ENCODE results near the gene SHBG.
"Not testable (repeated sequence)": the region's sequence is repeated elsewhere in the genome, so short reads cannot be mapped to it uniquely, and the experiment has no call there.

The SHBG gene

DNA sequence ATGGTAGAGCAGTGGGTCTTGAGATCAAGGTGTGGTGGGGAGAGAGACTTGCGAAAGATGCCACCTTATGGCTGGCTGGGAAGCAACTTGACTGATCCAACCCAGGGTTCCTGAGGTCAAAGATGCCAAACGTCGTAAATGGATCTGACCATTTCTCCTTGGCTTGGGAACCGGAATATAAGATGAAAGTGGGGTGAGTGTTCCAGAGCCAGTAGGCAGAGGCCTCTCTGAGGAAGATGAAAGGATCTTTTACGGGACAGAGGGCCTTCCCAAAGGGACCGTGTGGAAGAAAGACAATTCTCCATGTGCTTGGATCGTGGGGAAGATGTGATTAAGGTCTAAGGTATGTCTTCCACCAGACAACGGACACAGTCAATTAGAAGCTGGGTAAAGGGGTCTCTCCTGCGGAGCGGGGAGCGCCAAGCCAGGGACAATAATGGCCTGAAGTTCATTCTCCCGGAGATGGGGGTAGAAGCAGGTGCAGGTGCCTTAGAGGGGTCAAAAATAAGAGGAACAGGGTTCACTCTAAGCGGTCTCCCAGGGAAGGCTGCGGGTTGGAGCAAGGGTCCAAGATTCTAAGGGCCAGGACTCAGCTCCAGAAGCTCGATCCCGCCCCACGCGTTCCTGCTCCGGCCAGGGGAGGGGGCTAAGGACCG, 16.0 kb upstream of the SHBG start:
- no peak for DNase-seq

DNA sequence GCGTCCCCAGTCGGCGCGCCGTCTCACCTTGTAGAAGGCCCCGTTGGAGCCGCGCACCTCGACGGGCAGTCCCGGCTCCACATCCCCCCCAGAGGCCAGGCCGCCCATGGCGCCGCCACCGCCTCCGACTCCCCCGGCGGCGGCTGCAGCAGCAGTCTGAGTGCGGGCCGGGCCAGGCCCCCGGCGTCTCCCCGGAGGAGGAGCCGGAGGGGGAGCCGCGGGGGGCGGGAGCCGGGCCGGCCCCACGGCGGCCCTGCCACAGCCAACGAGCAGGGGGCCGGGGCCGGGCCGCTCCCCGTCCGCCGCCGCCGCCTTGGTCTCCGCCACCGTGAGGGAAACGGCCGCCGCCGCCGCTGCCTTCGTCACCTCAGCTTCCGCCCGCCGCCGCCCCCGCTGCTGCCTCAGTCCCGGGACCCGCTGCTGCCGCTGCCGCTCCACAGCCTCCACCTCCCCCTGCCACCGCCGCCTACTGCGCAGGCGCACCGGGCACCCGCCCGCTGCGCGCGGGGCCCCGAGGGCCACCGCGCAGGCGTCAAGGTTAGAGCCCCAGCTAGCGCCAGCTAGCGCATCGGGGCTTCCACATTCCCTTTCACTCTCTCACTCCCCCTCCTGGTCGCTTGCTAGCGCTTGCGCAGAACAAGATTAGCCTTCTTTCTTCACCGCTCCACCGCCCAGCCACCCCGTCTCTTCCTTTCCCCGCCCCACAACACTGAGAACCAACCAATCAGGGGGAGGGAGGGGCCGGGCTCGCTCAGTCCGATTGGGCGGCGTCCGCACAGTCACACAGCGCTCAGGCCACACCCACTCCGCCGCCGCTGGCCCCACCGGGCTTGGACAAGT, 15.3 kb upstream of the SHBG start, which contains the start of gene FXR2:
TSS of gene FXR2 (minus strand) at position 473 of the 840 bp plus-strand sequence. CDS start at position 108, 365 bp downstream.
- peak; percentile 100 for DNase-seq

DNA sequence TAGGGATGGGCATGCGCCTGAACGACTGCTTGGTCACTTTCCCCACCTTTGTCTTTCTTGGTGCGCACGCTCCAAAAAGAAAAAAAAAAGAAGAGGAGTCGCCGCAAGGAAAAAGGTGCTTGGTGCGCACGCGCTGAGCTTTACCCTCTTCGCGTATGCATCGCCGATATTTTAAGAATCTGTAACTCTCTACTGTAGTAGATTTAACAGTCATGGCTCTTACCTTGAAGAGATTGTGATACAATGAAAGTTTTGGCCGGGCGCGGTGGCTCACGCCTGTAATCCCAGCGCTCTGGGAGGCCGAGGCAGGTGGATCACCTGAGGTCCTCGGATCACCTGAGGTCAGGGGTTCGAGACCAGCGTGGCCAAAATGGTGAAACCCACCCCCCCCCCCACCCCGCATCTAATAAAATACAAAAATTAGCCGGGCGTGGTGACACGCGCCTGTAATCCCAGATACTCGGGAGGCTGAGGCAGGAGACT, 14.6 kb upstream of the SHBG start:
- no peak for DNase-seq

DNA sequence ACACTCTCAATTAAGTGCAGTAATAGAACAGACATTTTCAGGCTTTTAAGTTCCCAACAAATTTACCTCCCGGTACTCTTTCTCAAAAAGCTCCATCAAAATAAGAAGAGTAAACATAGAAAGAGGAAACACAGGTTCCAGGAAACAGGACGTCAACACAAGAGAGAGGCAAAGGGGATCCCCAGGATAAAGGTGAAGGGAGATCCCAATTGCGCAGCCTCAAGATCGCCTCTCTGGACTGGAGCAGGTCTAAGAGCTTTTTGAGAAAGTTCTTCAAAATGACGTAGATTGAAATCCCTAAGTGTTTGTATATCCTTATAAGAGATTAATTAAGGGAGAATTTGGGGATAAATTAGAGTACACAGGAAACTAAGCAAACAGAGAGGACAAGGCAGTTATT, 11.3 kb upstream of the SHBG start:
- DNase-seq, result no peak

DNA sequence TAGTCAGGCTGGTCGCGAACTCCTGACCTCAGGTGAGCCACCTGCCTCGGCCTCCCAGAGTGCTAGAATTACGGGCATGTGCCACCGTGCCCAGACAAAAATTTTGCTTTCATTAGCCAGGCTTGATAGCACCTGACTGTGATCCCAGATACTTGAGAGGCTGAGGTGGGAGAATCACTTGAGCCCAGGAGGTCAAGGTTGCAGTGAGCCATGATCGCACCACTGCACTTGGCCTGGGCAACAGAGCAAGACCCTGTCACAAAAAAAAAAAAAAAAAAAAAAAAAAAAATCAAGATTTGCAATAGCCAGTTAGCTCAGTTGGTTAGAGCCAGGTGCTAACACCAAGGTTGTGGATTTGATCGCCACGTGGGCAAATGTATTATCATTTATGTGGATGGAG, 9.1 kb upstream of the SHBG start:
- DNase-seq, result no peak

DNA sequence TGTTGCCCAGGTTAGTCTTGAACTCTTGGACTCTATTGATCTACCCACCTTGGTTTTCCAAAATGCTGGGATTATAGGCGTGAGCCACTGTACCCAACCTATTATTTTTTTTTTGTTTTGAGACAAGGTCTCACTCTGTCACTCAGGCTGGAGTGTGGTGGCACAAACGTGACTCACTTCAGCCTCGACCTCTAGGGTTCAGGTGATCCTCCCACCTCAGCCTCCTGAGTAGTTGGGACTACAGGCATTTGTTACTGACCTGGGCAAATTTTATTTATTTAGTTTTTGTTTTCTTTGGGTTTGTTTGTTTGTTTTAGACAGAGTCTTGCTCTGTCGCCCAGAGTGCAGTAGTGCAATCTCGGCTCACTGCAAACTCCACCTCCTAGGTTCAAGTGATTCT, 6.3 kb upstream of the SHBG start:
- DNase-seq, result no peak

DNA sequence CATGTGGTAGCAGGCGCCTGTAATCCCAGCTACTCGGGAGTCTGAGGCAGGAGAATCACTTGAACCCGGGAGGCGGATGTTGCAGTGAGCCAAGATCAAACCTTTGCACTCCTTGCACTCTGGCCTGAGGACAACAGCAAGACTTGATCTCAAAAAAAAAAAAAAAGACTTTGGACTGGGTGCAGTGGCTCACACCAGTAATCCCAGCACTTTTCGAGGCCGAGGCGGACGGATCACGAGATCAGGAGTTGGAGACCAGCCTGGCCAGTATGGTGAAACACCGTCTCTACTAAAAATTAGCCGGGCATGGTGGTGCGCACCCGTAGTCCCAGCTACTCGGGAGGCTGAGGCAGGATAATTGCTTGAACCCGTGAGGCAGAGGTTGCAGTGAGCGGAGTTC, 4.2 kb upstream of the SHBG start:
- not testable (repeated sequence) for DNase-seq

DNA sequence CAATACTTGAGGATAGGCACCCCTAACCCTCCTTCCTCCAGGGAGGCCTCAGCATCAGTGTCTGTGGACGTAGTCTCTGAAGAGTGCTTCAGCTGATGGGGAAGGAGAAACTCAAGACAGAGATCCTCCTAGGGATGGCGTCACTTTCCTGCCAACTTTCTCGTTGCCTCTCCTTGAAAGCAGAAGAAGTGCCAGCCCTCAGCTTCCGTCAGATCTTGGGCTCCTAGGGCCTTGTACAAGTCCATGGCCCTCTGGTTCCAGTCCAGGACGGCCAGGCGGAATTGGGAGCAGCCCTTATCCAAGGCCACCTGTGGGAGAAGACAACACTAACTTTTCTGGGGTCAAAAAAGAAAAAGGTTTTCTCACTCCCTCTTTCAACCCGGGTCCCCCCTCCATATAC, 3.6 kb upstream of the SHBG start:
- DNase-seq, result peak; percentile 88

DNA sequence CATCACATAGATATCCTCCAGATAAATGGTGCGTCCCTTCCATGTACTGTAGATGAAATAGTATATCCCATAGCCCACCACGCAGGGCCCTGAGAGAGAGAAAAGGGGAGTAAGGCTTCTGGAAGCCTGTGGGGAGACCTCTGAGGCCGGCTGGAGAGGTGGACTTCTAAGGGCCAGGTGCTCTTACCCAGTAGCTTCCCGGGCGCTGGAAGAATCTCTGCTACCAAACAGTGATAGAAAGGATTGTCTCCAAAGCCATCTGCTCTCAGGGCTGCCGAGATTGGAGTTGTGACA, 3.0 kb upstream of the SHBG start:
- no peak for DNase-seq

DNA sequence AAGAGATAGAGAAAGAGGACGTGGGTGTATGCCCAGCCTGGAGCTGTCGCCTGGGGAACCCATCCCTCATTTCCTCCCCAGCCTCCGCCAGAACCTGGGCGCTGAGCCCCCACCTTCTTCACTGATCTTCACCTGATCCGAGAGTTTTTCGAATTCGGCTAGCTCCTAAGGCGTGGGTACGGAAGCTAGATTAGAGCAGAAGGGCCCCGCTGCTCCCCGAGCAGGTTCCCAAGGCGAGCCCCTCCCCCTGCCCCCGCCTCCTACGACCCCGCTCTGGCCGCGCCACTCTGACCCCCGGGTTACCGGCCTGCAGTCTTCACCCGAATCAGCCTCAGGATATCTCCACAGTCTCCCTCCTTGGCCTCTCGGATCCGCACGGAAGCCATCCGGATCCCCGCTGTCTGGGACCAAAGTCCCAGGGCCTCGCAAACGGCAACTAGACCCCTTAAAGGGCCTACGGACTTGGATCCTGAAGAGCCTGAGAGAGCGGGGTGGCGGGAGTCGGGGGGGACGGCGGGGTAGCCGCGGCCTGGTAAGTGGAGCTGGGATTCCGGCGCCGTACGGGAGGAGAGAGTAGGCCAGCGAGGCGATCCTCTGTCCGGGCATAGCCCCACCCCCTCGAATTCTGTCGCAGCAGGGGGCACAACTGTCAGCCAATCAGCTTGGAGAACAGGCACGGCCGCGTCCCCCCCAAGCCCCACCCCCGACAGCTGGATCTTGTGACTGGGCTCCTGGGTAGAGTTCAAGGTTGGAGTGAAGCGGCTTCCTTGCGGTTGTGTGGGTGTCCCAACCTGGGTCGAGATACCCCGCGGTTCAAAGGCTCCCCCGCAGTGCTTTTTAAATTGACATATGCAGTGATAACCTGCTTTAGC, 2.4 kb upstream of the SHBG start, which contains the start of gene SAT2:
TSS of gene SAT2 (minus strand) at position 572 of the 872 bp plus-strand sequence. CDS start at position 386, 186 bp downstream.
- DNase-seq, result peak; percentile 91

DNA sequence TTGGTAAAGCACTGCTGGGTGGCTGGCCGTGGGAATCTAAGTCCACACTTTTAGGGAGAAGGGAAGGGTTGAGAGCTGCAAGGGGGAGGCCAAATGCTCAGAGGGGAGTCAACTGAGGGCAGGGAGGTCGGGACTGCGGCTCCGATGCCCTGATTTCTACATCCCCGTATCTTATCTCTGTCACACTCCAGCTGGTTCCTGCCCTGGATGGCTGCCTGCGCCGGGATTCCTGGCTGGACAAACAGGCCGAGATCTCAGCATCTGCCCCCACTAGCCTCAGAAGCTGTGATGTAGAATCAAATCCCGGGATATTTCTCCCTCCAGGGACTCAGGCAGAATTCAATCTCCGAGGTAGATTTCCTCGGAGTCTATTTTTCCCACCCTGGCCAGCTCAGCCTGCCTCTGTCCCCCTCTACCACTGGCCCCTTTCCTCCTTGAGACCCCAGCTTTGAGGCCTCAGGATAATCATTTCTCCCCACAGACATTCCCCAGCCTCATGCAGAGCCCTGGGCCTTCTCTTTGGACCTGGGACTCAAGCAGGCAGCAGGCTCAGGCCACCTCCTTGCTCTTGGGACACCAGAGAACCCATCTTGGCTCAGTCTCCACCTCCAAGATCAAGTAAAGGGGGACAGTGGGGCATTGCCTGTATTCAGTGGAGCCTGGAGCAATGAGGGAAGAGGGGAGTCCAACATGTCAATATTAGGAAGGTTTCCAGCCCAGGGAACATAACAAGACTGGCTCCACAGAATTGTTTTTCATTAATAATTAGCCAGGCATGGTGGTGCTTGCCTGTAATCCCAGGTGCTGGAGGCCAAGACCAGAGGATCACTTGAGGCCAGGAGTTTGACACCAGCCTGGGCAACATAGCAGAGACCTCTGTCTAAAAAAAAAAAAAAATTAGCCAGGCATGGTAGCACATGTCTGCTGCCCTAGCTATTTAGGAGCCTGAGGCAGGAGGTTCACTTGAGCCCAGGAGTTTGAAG, 1.8 kb downstream of the SHBG start:
- DNase-seq, result no peak

DNA sequence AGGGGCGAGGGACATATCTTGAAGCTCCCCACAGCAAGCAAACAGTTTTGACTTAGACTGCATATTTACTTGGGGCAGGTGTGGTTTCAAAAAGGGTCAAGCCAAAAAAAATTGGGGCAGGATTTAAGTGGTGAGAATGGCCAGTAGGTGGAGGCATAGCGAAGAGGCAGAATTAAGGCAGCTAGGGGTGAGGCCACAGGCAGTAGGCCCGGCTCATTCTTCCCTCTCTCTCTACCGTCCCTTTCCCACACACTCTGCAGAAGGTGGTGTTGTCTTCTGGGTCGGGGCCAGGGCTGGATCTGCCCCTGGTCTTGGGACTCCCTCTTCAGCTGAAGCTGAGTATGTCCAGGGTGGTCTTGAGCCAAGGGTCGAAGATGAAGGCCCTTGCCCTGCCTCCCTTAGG, 2.6 kb downstream of the SHBG start:
- peak; percentile 71 for DNase-seq

DNA sequence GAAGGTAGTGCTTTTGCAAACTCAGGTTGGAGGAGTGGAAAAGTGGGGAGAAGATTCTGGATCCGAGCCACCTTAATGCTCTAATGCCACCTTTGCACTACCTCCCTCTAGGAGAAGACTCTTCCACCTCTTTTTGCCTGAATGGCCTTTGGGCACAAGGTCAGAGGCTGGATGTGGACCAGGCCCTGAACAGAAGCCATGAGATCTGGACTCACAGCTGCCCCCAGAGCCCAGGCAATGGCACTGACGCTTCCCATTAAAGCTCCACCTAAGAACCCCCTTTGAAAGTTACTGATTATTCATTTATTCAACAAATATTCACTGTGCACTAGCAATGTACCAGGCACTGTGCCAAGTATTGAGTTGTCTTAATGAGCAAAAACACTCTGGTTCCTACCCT, 3.2 kb downstream of the SHBG start:
- DNase-seq, result no peak

DNA sequence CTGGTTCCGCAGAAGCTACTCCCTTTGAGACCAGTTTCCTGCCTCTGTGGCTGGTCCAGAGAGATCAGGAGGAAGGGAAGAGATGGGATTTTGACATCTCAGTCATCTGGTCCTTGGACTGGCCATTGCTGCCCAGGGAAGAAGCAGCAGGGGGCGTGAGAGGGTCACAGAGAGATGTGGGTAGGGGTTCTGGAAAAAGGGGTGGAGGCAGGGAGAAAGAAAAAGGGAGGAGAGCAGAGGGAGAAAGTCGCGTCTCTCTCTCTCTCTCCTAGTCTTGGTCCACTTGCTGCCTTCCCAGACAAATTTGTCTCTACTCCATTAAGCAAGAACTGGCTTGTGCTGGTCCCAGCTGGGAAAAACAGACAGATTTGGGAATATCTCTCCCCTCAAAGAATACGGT, 4.4 kb downstream of the SHBG start:
- peak; percentile 49 for DNase-seq

DNA sequence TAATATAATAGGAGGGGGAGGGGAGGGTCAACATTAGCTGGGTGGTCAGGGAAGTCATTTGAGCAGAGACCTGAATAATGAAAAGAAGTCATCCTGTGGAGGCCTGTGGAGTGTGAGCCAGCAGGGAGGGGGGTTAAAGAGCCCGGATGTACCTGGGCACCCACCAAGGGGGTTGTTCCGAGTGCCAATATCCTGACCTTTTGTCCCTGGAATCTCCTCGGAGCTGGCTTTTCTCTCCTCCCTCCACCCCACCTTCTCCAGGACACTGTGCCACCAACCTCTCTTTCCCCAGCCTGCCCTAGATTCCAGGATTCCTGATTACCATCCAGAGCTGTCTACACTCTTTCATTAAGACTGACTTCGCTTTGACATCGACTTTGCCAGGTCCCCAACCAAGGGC, 6.2 kb downstream of the SHBG start:
- DNase-seq, result no peak

DNA sequence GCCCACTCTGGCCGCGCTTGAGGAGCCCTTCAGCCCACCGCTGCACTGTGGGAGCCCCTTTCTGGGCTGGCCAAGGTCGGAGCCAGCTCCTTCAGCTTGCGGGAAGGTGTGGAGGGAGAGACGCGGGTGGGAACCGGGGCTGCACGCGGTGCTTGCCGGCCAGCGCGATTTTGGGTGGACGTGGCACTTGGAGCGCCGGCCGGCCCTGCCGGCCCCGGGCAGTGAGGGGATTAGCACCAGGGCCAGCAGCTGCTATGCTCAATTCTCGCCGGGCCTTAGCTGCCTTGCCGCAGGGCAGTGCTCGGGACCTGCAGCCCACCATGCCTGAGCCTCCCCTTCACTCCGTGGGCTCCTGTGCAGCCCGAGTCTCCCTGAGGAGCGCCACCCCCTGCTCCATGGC, 10.8 kb downstream of the SHBG start:
- DNase-seq, result no peak

DNA sequence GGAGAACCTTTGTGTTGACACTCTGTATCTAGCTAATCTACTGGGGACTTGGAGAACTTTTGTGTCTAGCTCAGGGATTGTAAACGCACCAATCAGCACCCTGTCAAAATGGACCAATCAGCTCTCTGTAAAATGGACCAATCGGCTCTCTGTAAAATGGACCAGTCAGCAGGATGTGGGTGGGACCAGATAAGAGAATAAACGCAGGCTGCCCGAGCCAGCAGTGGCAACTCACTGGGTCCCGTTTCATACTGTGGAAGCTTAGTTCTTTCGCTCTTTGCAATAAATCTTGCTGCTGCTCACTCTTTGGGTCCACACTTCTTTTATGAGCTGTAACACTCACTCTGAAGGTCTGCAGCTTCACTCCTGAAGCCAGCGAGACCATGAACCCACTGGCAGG, 11.7 kb downstream of the SHBG start:
- not testable (repeated sequence) for DNase-seq

DNA sequence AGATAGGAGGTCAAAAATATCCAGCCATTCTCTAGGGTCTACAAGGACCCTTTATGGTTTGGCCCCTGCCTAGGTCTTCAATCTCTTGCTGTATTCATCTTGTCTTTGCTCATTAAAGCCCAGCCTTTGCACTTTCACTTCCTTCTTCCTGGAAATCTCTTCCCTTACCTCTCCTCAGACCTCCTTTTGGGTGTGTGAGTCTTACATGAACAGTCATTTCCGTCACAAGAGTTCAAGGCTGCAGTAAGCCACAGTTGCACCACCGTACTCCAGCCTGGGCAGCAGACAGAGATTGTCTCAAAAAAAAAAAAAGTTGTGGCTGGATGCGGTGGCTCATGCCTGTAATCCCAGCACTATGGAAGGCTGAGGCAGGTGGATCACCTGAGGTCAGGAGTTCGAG, 14.8 kb downstream of the SHBG start:
- DNase-seq, result peak; percentile 88

DNA sequence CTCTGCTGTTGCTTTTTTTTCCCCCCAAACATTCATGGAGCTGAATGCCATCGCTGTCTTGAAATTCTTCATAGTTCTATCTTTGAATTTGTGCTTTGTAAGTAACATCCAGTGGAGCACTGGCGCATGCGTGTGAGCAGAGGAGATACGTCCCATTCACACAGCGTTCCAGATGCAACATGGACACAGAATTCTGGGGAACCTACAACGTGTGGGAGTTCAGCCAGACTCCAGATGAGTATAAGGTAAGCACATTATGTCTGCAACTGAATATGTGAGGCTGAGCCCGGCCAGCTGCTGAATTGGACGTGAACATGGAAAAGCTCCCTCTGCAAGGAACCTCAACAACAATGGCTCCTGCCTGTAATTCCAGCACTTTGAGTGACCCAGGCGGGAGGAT, 16.5 kb downstream of the SHBG start:
- DNase-seq, result no peak

DNA sequence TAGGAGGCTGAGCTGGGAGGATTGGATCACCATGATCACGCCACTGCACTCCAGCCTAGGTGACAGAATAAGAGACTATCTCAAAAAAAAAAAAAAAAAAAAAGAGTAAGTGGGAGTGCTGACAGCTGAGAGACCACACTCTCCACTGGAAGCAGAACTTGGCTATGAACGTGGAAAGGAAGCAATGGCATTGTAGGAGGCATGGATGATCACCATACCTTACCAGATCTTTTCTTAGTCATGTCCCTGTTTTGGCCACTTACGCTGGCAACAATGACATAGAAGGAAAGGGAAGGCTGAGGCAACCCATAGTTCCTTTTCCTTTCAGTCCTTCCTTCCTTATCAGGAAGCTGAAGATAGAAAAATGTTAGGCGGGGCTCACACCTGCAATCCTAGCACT, 17.1 kb downstream of the SHBG start:
- DNase-seq, result peak; percentile 79

DNA sequence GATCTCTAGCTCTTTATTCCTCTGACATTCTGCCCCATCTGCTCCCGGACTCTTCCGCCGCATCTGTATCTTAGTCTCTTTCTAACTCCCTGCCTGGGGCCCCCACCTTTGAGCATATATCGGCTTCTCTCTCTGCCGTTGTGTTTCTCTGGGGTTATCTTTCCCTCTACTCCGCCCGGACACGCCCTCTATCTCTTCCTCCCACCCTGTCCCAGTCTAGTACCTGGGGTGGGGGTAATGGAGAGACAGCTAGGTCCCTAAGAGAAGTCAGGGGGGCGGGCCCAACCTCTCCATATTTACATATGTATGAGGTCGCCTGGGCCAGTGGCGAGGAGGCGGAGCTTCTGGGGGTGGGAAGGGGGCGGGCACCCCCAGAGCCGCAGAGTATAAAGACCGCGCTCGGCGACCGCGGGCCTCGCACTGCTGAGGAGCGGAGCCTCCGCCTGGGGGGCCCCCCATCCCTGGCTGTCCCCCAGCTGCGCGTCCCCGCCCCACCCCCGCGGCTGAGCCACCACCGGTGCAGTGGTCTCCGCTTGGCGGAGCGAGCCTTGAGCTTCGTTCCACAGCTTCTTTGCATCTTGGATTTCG, 20.7 kb downstream of the SHBG start, which contains the start of gene ATP1B2:
TSS of gene ATP1B2 (plus strand) at position 418 of the 588 bp plus-strand sequence. CDS start 593 bp downstream, outside the sequence.
- DNase-seq, result peak; percentile 49

Data from inflammatory macrophage treated with lipopolysaccharide for 4 hours (primary cell).